ENCODE results near the gene CITED1.

Gene CITED1

DNA sequence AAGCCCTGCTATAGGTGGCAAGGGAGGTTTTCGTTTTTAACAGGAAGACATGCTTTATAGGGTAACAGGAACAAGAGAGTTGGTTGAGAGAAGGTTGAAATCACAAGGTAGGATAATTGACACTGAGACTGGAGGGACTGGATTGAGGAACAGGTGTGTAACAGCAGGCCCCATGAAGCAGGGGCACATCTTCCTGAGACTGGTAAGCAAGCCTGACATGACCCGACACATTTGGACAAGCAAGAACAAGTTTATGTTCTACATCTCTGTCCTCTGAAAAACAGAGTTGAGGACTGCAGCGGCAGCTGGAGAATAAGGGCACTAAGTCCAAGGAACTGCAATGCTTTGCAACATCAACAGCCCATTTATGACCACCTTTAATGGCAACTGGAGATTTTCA, 33.9 kb downstream of the CITED1 start:
- in situ Hi-C loops (cut with MboI; ENCODE audit: low sequenced_read_pairs) = no loop called here

- in situ Hi-C loops (cut with MboI; ENCODE audit: low sequenced_read_pairs) = no loop called here
Observed at GRCh38 chrX:72271091-72271788, 34.5 kb downstream of the CITED1 start.

DNA sequence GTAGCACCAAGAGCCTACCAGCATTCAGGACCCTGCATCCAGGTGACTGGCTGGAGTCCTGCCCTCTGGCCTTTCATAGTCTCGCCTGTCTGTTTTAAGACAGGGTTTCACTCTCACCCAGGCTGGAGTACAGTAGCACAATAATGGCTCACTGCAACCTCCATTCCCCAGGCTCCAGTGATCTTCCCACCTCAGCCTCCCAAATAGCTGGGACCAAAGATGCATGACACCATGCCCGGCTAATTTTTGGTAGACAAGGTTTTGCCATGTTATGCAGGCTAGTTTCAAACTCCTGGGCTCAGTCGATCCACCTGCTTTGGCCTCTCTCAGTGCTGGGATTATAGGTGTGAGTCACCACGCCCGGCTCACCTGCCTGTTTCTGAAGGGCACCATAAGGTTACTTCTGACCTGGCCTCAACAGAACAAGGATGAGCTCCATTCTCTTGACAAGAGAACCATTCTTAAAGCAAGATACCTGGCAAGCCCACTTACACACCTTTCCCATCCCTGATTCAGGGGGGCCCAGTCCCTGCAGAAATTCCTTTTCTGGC, 35.3 kb downstream of the CITED1 start:
- in situ Hi-C loops (cut with MboI; ENCODE audit: low sequenced_read_pairs) = no loop called here

DNA sequence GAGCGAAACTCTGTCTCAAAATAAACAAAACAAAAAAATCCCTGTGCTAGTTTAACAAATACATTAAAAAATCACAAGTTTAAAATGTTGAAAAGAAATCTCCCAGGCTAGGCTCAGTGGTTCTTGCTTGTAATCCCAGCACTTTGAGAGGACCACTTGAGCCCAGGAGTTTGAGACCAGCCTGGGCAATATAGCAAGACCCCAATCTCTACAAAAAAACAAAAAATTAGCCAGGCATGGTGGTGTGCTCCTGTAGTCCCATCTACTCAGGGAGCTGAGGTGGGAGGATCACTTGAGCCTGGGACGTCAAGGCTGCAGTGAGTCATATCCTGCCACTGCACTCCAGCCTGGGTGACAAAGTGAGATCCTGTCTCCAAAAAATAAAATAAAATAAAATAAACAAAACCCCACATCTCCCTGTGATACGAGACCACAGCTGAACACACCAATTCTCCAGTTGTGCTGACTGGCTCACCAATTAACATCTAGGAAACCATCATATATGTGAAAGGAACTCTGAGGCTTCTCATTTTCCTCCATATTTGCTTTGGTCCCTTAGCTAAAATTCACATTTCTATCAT, 36.0 kb downstream of the CITED1 start:
- in situ Hi-C loops (cut with MboI; ENCODE audit: low sequenced_read_pairs) = no loop called here

DNA sequence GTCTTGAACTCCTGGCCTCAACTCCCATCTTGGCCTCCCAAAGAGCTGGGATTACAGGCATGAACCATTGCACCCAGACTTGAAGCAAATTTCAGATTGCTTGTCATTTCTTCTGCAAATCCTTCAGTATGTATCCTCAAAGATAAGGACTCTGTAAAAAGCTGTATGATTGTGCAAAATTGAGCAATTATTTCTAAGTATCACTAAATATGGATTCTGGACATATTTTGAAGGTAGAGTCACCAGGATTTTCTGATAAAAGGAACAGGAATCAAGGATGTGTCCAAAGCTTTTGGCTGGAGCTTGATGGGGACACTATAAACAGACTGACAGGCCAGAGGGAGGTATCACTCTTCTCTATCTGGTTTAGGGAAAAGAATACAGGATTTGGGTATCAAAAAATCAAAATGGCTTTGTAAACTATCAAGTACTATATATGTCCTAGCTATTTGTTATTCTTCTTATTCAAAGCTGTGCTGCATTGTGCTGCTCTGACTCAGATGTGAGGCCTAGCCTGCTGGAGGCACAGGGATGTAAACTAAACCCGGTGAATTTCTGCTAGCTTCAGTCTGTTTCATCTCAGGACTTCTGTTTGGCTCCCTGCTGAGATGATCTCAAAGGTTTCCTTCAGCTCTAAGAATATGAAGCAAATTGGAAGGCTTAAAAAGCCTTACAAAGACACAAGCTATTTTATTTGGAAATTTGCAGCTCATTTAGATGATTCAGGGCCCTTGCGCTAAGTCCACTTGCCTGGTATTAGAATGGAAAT, 36.9 kb downstream of the CITED1 start:
- in situ Hi-C loops (cut with MboI; ENCODE audit: low sequenced_read_pairs) = no loop called here

- in situ Hi-C loops (cut with MboI; ENCODE audit: low sequenced_read_pairs) = no loop called here
Observed at GRCh38 chrX:72265263-72265662, 40.5 kb downstream of the CITED1 start.

DNA sequence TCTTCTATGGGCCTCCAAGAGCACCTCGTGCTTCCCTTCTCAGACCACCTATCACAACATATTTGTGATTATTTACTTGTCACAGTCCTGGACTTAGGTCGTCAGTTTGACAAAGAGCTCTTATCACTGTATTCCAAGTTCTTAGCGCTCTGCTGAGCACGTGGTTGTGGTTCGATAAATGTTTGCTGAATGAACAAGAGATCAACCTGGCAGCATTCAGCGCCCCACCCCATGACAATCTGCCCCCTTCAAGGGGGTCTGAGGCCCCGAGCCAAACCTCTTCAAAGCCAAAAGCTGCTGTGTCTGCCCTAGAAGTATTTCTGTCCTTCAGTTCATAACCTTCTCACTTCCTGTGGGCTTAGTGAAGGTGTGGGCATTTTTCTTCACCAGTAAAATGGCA, 43.6 kb downstream of the CITED1 start:
- in situ Hi-C loops (cut with MboI; ENCODE audit: low sequenced_read_pairs) = no loop called here

DNA sequence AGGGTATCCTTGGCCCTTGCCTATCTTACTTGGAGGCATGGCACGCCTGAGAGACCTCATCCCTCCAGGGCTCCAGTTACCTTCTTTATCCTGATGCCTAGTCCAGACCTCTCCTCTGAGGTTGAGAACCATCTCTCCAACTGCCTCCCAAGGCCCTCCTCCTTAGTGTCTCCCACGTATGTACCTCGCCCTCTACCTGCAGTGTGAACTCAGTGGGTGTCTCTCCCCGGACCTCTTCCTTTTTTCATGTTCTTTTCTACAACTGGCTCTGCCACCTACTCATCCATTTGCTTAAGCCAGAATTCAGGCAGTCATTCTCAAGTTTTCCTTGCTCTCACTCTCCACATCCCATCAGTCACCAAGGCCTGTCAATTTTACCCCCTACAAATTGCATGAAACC, 45.3 kb downstream of the CITED1 start:
- in situ Hi-C loops (cut with MboI; ENCODE audit: low sequenced_read_pairs) = no loop called here

- in situ Hi-C loops (cut with MboI; ENCODE audit: low sequenced_read_pairs) = no loop called here
Observed at GRCh38 chrX:72258174-72258573, 47.5 kb downstream of the CITED1 start.

DNA sequence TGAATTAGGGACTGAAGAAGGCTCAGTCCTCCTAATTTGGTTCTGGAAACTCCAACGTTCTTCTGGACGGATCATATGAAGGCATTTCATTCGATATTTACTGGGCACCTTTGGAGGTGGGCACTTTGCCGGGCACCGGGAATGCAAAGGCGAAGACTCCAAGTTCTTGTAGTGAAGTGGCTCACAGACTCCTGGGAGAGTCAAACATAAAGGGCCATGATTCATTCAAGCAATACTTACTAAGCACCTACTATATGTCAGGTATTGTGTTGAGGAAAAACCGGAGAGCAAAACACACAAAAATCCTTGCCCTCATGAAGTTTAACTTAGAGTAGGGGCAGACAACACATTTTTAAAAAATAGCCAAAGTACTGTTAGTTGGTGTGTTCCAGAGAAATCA, 49.9 kb downstream of the CITED1 start:
- in situ Hi-C loops (cut with MboI; ENCODE audit: low sequenced_read_pairs) = no loop called here

DNA sequence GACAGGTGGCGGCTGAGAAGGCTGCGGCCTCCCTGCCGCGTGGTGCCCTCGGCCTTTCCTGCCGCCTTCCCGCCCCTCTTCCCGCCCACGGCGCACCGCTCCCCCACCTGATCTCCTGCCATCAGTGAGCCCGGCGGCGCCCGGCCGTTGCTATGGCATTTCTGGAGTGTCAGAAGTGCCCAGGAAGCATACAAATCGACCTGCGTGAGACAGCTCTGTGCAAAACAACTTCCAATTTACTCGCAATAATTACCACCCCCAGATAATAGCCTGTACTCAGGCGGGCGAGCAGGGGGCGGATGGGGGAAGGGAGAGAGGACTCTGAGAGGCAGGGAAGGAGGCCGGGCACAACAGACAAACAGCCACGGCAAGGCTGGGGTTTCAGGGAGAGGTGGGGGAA, 50.3 kb downstream of the CITED1 start:
- in situ Hi-C loops (cut with MboI; ENCODE audit: low sequenced_read_pairs) = no loop called here

GRCh38 chrX:72254816-72255215, 50.9 kb downstream of the CITED1 start:
- in situ Hi-C loops (cut with MboI; ENCODE audit: low sequenced_read_pairs) = no loop called here

DNA sequence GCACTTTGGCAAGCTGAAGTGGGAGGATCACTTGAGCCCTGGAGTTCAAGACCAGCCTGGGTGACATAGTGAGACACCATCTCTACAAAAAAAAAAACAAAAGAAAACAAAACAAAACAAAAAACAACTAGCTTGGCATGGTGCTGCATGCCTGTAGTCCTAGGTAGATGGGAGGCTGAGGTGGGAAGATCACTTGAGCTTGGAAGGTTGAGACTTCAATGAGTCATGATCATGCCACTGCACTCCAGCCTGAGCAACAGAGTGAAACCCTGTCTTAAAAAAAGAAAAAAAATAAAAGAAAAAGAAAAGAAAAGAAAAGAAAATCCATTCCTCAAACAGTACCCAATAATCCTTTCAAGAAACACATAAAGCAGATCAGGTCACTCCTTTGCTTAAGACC, 52.0 kb downstream of the CITED1 start:
- in situ Hi-C loops (cut with MboI; ENCODE audit: low sequenced_read_pairs) = no loop called here
